ENCODE data around the gene PKIB. TPM values are rescaled to one million over a fixed set of nuclear protein-coding genes. Genes with fewer than 3 reads are reported as not detected.

Gene PKIB
- total RNA-seq, 4 donors from 2014 or later, result 0.26 to 6.7 (median 3.2) TPM

GRCh38 chr6:122702841-122703240 lies 92.6 kb downstream of the PKIB start:
- TF ChIP-seq CTCF (IDR thresholded peaks at IDR 0.05), result no peak
- TF ChIP-seq POLR2A (IDR thresholded peaks at IDR 0.05), result no peak
- 61 to 69% methylated on average over 3 of the region's 3 CpGs for WGBS, 2 donors
- intact Hi-C loops (cut with DNase I), result no loop called here
- H3K4me3 ChIP-seq, result no peak overlapping the region
- no peaks in the 10 kb centered on the region for H3K27me3 ChIP-seq
- no peaks in the 10 kb centered on the region for H3K36me3 ChIP-seq
- H3K4me1 ChIP-seq, result no peaks in the 10 kb centered on the region
- DNase-seq, result no peak
- no peaks in the 10 kb centered on the region for H3K9me3 ChIP-seq
- H3K27ac ChIP-seq, result no peak overlapping the region

GRCh38 chr6:122704066-122704465 lies 93.9 kb downstream of the PKIB start:
- Histone ChIP-seq H3K9me3 (no peaks in the 10 kb centered on the region), H3K27me3 (no peaks in the 10 kb centered on the region), H3K4me3 (no peak overlapping the region), H3K4me1 (no peaks in the 10 kb centered on the region), H3K27ac (no peak overlapping the region), H3K36me3 (no peaks in the 10 kb centered on the region)
- DNase-seq, result no peak
- 78 to 85% methylated on average over 4 of the region's 4 CpGs for WGBS, 2 donors
- intact Hi-C loops (cut with DNase I), result no loop called here
- no peak for TF ChIP-seq CTCF (IDR thresholded peaks at IDR 0.05)
- no peak for TF ChIP-seq POLR2A (IDR thresholded peaks at IDR 0.05)

- peaks cover 0 to 10% (median 0%) of the 10 kb centered on the region in 3 donors for H3K4me1 ChIP-seq
- no peak overlapping the region for H3K4me3 ChIP-seq
- H3K27ac ChIP-seq, result peak overlapping the region in 1 of 4 donors; percentile 37
- intact Hi-C loops (cut with DNase I), result no loop called here
- TF ChIP-seq POLR2A (IDR thresholded peaks at IDR 0.05) (no peak), CTCF (IDR thresholded peaks at IDR 0.05) (no peak)
- no peaks in the 10 kb centered on the region for H3K9me3 ChIP-seq
- H3K36me3 ChIP-seq, result no peaks in the 10 kb centered on the region
- no peaks in the 10 kb centered on the region for H3K27me3 ChIP-seq
- no peak for DNase-seq
- WGBS, 2 donors, result 43 to 62% methylated on average over 4 of the region's 4 CpGs
Observed at GRCh38 chr6:122709922-122710512, 99.8 kb downstream of the PKIB start.

- peaks cover 0 to 10% (median 0%) of the 10 kb centered on the region in 3 donors for H3K4me1 ChIP-seq
- WGBS, 2 donors, result 82 to 90% methylated on average over 3 of the region's 3 CpGs
- intact Hi-C loops (cut with DNase I), result no loop called here
- H3K9me3 ChIP-seq, result no peaks in the 10 kb centered on the region
- H3K27ac ChIP-seq, result no peak overlapping the region
- no peaks in the 10 kb centered on the region for H3K36me3 ChIP-seq
- no peak overlapping the region for H3K4me3 ChIP-seq
- TF ChIP-seq CTCF (IDR thresholded peaks at IDR 0.05), result no peak
- TF ChIP-seq POLR2A (IDR thresholded peaks at IDR 0.05), result no peak
- H3K27me3 ChIP-seq, result no peaks in the 10 kb centered on the region
- no peak for DNase-seq
Observed at GRCh38 chr6:122710908-122711635, 100.9 kb downstream of the PKIB start.

- H3K36me3 ChIP-seq, result no peaks in the 10 kb centered on the region
- no peaks in the 10 kb centered on the region for H3K9me3 ChIP-seq
- TF ChIP-seq CTCF (IDR thresholded peaks at IDR 0.05), result no peak
- no peak for TF ChIP-seq POLR2A (IDR thresholded peaks at IDR 0.05)
- no peak overlapping the region for H3K27ac ChIP-seq
- WGBS, 2 donors, result 13 to 19% methylated on average over 3 of the region's 3 CpGs
- DNase-seq, result no peak
- peaks cover 0 to 10% (median 0%) of the 10 kb centered on the region in 3 donors for H3K4me1 ChIP-seq
- H3K4me3 ChIP-seq, result no peak overlapping the region
- intact Hi-C loops (cut with DNase I), result no loop called here
- H3K27me3 ChIP-seq, result no peaks in the 10 kb centered on the region
Observed at GRCh38 chr6:122712093-122712447, 101.9 kb downstream of the PKIB start.

All from esophagus squamous epithelium (tissue), 5 donors.